PC-3 (cell line): ENCODE results near the gene JCAD. TPM values are rescaled to one million over a fixed set of nuclear protein-coding genes. Genes with fewer than 3 reads are reported as not detected.

ENCODE experiments used
- ATAC-seq: fragments of 200-7000 bp; cut with Tn5 transposase; 2 replicates; pipeline ENCODE4 v1.9.1; 2020; ENCODE audit warnings: mild to moderate bottlenecking, moderate library complexity
- BruUV-seq: library from RNA; stranded (reverse); fragments of 400-500 nt; replicated peaks from 2 replicates; lab custom pipeline; 2021; lab: Mats Ljungman, UMichigan
- CTCF ChIA-PET: fragments of 300-600 bp; sonication (Branson Sonifier 250); formaldehyde crosslinking; loops from one replicate; lab custom pipeline; 2022; ENCODE audit warnings: antibody characterized with exemption; lab: Charles Lee
- POLR2A ChIA-PET: fragments of 300-600 bp; sonication (Branson Sonifier 250); formaldehyde crosslinking; loops from one replicate; lab custom pipeline; 2022; ENCODE audit warnings: antibody characterized with exemption; ENCODE audit not compliant: unreplicated experiment; lab: Charles Lee
- DNase-seq: peaks from one replicate; pipeline ENCODE4 v3.0.0-alpha.2; 2015
- H2AFZ ChIP-seq: fragments of 300-600 bp; sonication (generic); 2 replicates; pipeline ENCODE4 v1.6.0; 2016; ENCODE audit warnings: antibody characterized with exemption, low read length
- H3F3A ChIP-seq: fragments of 300-600 bp; sonication (generic); one replicate; pipeline ENCODE4 v1.6.0; 2017; ENCODE audit warnings: antibody characterized with exemption, low read length, control low read depth, mild to moderate bottlenecking; ENCODE audit not compliant: unreplicated experiment
- H3K27ac ChIP-seq: fragments of 300-600 bp; sonication (generic); 2 replicates; pipeline ENCODE4 v1.5.1; 2016; ENCODE audit warnings: mild to moderate bottlenecking, low read length
- H3K27me3 ChIP-seq: fragments of 300-600 bp; sonication (generic); 2 replicates; pipeline ENCODE4 v1.6.1; 2016; ENCODE audit warnings: low read length, mixed read lengths
- H3K36me3 ChIP-seq: fragments of 300-600 bp; sonication (generic); 2 replicates; pipeline ENCODE4 v1.6.1; 2016; ENCODE audit warnings: low read depth, mixed run types, low read length, mixed read lengths
- H3K4me1 ChIP-seq: fragments of 300-600 bp; sonication (generic); 2 replicates; pipeline ENCODE4 v1.5.1; 2016; ENCODE audit warnings: low read length; ENCODE audit not compliant: insufficient read depth
- H3K4me2 ChIP-seq: fragments of 300-600 bp; sonication (generic); 2 replicates; pipeline ENCODE4 v1.6.0; 2016; ENCODE audit warnings: low read length
- H3K4me3 ChIP-seq: fragments of 300-600 bp; sonication (generic); 2 replicates; pipeline ENCODE4 v1.5.1; 2016; ENCODE audit warnings: mild to moderate bottlenecking, low read length, mixed read lengths
- H3K79me2 ChIP-seq: fragments of 300-600 bp; sonication (generic); 2 replicates; pipeline ENCODE4 v1.6.1; 2017; ENCODE audit warnings: low read length, mixed read lengths
- H3K9ac ChIP-seq: fragments of 300-600 bp; sonication (generic); 2 replicates; pipeline ENCODE4 v1.6.0; 2016; ENCODE audit warnings: mild to moderate bottlenecking, low read length
- H3K9me2 ChIP-seq: fragments of 300-600 bp; sonication (generic); replicated peaks from 2 replicates; pipeline ENCODE4 v1.6.1; 2016; ENCODE audit warnings: mixed run types, low read length, mixed read lengths
- H3K9me3 ChIP-seq: fragments of 300-600 bp; sonication (generic); 2 replicates; pipeline ENCODE4 v1.6.1; 2016; ENCODE audit warnings: low read length, mixed read lengths
- H4K20me1 ChIP-seq: fragments of 300-600 bp; sonication (generic); 2 replicates; pipeline ENCODE4 v1.6.1; 2016; ENCODE audit warnings: low read length, mixed read lengths
- CTCF ChIP-seq: fragments of 300-600 bp; sonication (generic); conservative IDR thresholded peaks from 2 replicates; pipeline ENCODE4 v1.5.1; 2017; ENCODE audit warnings: antibody characterized with exemption, low read depth, mild to moderate bottlenecking, low read length
- EZH2 ChIP-seq: fragments of 300-600 bp; sonication (generic); IDR thresholded peaks from one replicate; pipeline ENCODE4 v1.6.1; 2017; ENCODE audit warnings: antibody characterized with exemption, mild to moderate bottlenecking, low read length; ENCODE audit not compliant: unreplicated experiment
- EZH2phosphoT487 ChIP-seq: fragments of 300-600 bp; sonication (generic); IDR thresholded peaks from 2 replicates; pipeline ENCODE4 v1.6.1; 2018; ENCODE audit warnings: mild to moderate bottlenecking, antibody characterized with exemption, low read length, borderline replicate concordance
- intact Hi-C: fragments of 100-400 bp; cut with micrococcal nuclease; formaldehyde crosslinking; loops from 2 replicates; pipeline ENCODE4 v1.9.0; 2023
- total RNA-seq: library from RNA; depleted of rRNA; stranded (reverse); fragments of >200 nt; gene quantifications from 2 replicates; pipeline ENCODE4 v1.2.3, GENCODE V29; 2014

The JCAD gene
- total RNA-seq, 1 experiment from 2014 or later, result 5.0 TPM

GRCh38 chr10:30037620-30038336 lies 21.6 kb downstream of the JCAD start:
- Histone ChIP-seq H3K9me2 (no peaks in the 10 kb centered on the region), H3K4me1 (no peaks in the 10 kb centered on the region), H2AFZ (no peak overlapping the region), H3K79me2 (no peaks in the 10 kb centered on the region), H3K27me3 (no peaks in the 10 kb centered on the region), H3K4me3 (no peak overlapping the region), H3K9me3 (no peaks in the 10 kb centered on the region), H4K20me1 (no peaks in the 10 kb centered on the region), H3K4me2 (no peak overlapping the region), H3F3A (no peaks in the 10 kb centered on the region), H3K36me3 (no peaks in the 10 kb centered on the region), H3K27ac (no peak overlapping the region), H3K9ac (no peak overlapping the region)
- DNase-seq, result no peak
- no peak for TF ChIP-seq EZH2
- TF ChIP-seq CTCF, result no peak
- no peak for TF ChIP-seq EZH2phosphoT487
- intact Hi-C loops, result no loop called here
- ChIA-PET POLR2A (no interaction called here), CTCF (no interaction called here)
- BruUV-seq, result no TSS peak
- no peak for ATAC-seq

DNA sequence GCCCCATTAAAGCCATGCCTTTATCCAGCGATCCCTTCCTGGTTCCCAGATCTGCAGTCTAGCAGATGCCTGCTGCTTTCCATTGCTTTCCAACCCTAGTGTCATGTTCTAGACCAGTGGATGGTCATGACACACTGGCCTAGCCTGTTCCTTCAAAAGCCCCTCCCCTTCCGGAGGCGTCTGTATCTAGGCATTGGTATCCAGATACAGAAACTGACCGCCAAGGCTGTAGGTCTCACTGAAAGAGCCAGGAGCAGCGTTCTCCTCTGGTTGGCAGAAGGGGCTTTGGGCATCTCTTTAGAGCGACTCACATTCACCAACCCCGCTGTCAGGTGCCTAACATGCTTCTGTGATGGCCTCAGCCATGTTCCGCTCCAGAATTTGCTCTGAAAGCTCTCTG lies 22.6 kb downstream of the JCAD start:
- Histone ChIP-seq H3K9me2 (no peaks in the 10 kb centered on the region), H2AFZ (no peak overlapping the region), H3K79me2 (no peaks in the 10 kb centered on the region), H3K36me3 (no peaks in the 10 kb centered on the region), H3K4me2 (no peak overlapping the region), H3K9me3 (no peaks in the 10 kb centered on the region), H3K27me3 (no peaks in the 10 kb centered on the region), H3K4me1 (no peaks in the 10 kb centered on the region), H3K9ac (no peak overlapping the region), H4K20me1 (no peaks in the 10 kb centered on the region), H3K27ac (no peak overlapping the region), H3F3A (no peaks in the 10 kb centered on the region), H3K4me3 (no peak overlapping the region)
- ATAC-seq (no peak), DNase-seq (no peak)
- no TSS peak for BruUV-seq
- ChIA-PET POLR2A (no interaction called here), CTCF (no interaction called here)
- intact Hi-C loops, result no loop called here
- no peak for TF ChIP-seq EZH2phosphoT487
- no peak for TF ChIP-seq EZH2

DNA sequence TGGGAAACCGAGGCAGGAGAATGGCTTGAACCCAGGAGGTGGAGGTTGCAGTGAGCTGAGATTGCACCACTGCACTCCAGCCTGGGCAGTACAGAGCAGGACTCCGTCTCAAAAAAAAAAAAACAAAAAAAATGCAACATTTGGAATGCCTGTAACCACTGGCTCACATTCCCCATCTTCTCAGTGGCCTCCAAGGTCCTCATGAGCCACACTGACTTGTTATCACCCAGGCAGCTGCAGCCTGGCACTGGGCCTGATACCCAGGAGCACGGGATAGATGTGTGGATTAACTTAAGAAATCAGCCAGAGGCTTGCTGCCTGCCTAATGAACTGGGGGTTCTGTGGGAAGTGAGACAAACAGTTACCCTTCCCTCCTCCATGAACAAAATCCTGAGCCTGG lies 23.0 kb downstream of the JCAD start:
- H3F3A ChIP-seq, result no peaks in the 10 kb centered on the region
- DNase-seq, result no peak
- no peak overlapping the region for H3K4me3 ChIP-seq
- H3K79me2 ChIP-seq, result no peaks in the 10 kb centered on the region
- H3K9ac ChIP-seq, result no peak overlapping the region
- intact Hi-C loops, result no loop called here
- no peak for ATAC-seq
- no TSS peak for BruUV-seq
- ChIA-PET CTCF (no interaction called here), POLR2A (no interaction called here)
- H3K4me2 ChIP-seq, result no peak overlapping the region
- no peaks in the 10 kb centered on the region for H3K36me3 ChIP-seq
- H4K20me1 ChIP-seq, result no peaks in the 10 kb centered on the region
- H3K4me1 ChIP-seq, result no peaks in the 10 kb centered on the region
- no peaks in the 10 kb centered on the region for H3K27me3 ChIP-seq
- H3K9me3 ChIP-seq, result no peaks in the 10 kb centered on the region
- no peak overlapping the region for H3K27ac ChIP-seq
- no peak for TF ChIP-seq CTCF
- no peak for TF ChIP-seq EZH2
- TF ChIP-seq EZH2phosphoT487, result no peak
- H2AFZ ChIP-seq, result no peak overlapping the region
- no peaks in the 10 kb centered on the region for H3K9me2 ChIP-seq
